GM12873 (cell line): ENCODE data around the gene CLIC5.

Source experiments
- TF ChIP-seq, protein P1 (sequence below): IDR thresholded peaks from 2 replicates; pipeline ENCODE4 v1.5.1; 2012; ENCODE audit warnings: low read depth, mild to moderate bottlenecking, moderate library complexity, low read length, control low read depth; ENCODE audit not compliant: insufficient read depth; ENCODE audit errors: missing control alignments

Gene CLIC5

DNA sequence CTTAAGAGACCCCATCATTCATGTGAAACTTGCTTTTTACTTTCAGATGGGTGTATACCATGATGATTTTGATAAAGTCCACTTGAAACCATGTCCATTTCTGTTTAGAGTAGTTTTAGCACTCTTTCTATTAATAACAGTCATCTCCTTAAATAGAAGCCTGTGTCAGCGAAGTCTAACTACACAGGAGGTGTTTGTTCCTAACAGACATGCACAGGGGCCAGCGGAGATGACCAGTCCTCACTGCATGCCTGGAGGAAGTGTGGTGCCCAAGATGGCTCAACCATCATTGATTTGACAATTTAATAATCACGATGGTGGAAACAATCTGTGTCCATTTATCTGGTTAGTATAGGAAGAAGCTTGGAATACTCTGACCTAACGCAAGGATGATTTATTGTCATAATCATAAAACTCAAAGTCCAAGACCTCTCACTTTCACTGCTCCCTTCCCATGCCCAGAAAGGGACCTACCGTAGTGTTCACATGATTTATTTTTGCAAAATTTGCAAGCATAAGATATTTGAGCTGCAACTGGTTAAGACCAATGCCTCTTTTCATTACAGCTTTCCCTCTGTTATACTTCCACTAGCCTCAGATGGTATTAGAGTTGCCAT is 31.0 kb upstream of the CLIC5 start:
- TF ChIP-seq, protein P1, sequence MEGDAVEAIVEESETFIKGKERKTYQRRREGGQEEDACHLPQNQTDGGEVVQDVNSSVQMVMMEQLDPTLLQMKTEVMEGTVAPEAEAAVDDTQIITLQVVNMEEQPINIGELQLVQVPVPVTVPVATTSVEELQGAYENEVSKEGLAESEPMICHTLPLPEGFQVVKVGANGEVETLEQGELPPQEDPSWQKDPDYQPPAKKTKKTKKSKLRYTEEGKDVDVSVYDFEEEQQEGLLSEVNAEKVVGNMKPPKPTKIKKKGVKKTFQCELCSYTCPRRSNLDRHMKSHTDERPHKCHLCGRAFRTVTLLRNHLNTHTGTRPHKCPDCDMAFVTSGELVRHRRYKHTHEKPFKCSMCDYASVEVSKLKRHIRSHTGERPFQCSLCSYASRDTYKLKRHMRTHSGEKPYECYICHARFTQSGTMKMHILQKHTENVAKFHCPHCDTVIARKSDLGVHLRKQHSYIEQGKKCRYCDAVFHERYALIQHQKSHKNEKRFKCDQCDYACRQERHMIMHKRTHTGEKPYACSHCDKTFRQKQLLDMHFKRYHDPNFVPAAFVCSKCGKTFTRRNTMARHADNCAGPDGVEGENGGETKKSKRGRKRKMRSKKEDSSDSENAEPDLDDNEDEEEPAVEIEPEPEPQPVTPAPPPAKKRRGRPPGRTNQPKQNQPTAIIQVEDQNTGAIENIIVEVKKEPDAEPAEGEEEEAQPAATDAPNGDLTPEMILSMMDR, result no peak

- TF ChIP-seq, protein P1, result no peak
Measured at GRCh38 chr6:46044881-46045617, 29.4 kb upstream of the CLIC5 start.

DNA sequence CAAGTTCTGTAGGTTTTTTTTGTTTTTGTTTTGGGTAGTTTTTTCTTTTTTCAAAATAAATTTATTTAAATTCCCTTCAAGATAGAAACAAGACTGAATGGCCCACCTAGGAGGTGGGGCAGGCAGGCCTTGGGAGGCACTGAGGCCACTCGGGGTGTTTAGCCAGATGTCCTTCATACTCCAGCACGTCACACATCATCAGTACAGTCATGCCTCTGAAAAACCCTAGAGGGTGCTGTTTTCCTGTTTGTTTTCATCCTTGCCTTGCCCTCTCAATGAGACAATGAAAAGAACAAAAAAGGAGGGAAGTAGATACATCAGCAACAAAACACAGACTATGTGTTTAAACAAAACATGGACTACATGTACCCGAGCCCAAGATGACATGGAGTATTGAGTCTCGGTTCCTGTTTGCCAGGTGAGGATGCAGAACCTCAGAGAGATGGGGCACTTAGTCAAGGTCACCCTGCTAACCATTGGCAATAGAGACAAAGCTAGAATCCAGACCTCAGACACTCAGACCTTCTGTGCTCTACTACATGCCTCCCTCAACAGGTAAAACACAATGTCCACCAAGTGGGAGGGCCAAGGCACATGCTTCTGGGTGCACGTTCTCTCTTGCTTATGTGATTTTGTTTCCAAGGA is 26.8 kb upstream of the CLIC5 start:
- TF ChIP-seq, protein P1, result peak; percentile 67

DNA sequence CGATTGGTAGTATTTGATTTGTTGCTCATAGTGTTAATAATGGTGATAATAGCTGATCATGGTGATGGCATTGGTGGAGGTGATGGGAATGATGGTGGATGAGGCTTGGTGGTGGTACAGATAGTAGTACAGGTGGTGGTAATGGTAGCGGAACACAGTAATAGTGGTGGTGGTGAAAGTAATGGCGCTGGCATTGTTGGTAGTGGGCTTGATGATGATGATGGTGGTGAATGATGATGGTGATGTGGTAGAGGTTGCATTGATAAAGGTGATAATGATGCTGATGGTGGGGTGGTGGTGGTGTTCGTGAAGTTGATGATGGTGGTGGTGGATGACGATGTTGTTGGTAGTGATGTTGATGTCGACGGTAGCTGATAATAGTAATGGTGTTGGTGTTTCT is 24.6 kb upstream of the CLIC5 start:
- TF ChIP-seq, protein P1, result no peak

DNA sequence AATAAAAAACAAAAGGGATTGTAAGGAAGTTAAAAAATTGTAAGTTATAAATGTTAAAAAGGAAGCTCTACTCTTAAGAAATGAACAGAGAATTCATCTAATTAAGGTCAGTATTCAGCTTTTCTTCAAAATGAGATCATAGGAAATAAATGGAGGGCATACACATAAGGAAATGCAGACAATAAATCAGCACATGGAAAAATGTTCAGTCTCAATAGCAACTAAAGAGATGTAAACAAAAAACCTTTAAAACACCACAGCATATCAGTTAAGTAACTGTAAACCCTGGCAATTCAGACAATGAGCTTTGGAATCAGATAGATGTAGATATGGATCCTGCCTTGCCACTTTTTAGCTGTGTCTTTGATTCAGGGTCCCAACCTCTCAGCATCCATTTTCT is 24.0 kb upstream of the CLIC5 start:
- TF ChIP-seq, protein P1, result no peak

DNA sequence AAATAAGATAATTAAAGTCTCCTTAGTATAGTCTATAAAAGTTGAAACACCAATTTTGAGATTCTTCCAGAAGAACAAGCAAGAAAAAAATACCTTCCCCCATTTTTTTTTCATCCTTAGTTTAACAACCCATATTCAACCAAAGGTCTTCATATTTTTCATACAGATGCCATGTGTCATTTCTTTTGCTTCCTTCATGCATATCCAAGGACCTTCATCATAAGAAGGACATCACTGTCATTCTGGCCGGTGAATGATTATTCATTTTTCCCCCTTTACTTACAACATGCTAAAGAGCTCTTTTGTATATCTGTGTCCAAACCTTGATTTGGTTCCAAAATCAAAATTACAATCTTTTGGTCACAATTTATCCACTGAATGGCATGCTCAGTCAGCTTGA is 21.3 kb upstream of the CLIC5 start:
- TF ChIP-seq, protein P1, result no peak

DNA sequence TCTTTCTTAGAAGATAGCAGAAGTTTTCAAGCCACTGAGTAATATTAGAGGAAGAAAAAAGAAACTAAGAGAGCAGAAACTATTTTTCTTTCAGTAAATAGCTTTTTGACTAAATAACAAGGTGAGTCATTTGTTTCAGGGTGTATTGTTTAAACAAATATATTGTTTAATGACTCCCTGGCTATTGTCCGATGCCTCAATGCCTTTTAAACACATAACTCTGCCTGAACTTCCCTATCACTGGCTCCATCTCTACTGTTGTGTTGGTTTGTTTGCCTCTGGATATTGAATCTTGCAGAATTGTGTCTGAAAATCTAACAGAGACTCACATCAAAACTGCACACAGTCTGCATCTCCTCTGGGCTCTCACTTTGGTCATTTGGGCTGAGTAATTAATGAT is 19.6 kb upstream of the CLIC5 start:
- TF ChIP-seq, protein P1, result no peak
